COR-L47 (cell line): ENCODE data around the gene ITIH6.
"Not testable (repeated sequence)": the region's sequence is repeated elsewhere in the genome, so short reads cannot be mapped to it uniquely, and the experiment has no call there.

Experiments
- DNase-seq: peaks from one replicate; lab custom pipeline; 2025; lab: John Stamatoyannopoulos, UW

The ITIH6 gene

GRCh38 chrX:54798137-54798536 lies at the start of gene ITIH6:
Gene ITIH6, minus strand, starts transcription at chrX:54798255. Its CDS starts 45 bp downstream, at chrX:54798210.
- no peak for DNase-seq

GRCh38 chrX:54847700-54848099 lies 49.6 kb upstream of the ITIH6 start:
- not testable (repeated sequence) for DNase-seq

GRCh38 chrX:54843050-54843449 lies 45.0 kb upstream of the ITIH6 start:
- DNase-seq = no peak

GRCh38 chrX:54842607-54843006 lies 44.6 kb upstream of the ITIH6 start:
- DNase-seq = no peak

- DNase-seq = not testable (repeated sequence)
Measured at GRCh38 chrX:54841184-54841874, 43.3 kb upstream of the ITIH6 start.

GRCh38 chrX:54838583-54838982 lies 40.5 kb upstream of the ITIH6 start:
- DNase-seq = no peak

GRCh38 chrX:54826598-54826997 lies 28.5 kb upstream of the ITIH6 start:
- no peak for DNase-seq

- DNase-seq = no peak
Measured at GRCh38 chrX:54825716-54826438, 27.8 kb upstream of the ITIH6 start.

- DNase-seq = no peak
Measured at GRCh38 chrX:54824722-54825121, 26.7 kb upstream of the ITIH6 start.

- DNase-seq = no peak
Measured at GRCh38 chrX:54824195-54824594, 26.1 kb upstream of the ITIH6 start.

- no peak for DNase-seq
Measured at GRCh38 chrX:54821310-54821709, 23.3 kb upstream of the ITIH6 start.

GRCh38 chrX:54820737-54821136 lies 22.7 kb upstream of the ITIH6 start:
- no peak for DNase-seq

- DNase-seq = no peak
Measured at GRCh38 chrX:54819201-54819600, 21.1 kb upstream of the ITIH6 start.

- no peak for DNase-seq
Measured at GRCh38 chrX:54818221-54818620, 20.2 kb upstream of the ITIH6 start.

- no peak for DNase-seq
Measured at GRCh38 chrX:54817220-54817820, 19.3 kb upstream of the ITIH6 start.

- no peak for DNase-seq
Measured at GRCh38 chrX:54812306-54812705, 14.3 kb upstream of the ITIH6 start.

- DNase-seq = no peak
Measured at GRCh38 chrX:54811301-54811885, 13.3 kb upstream of the ITIH6 start.

GRCh38 chrX:54810532-54810931 lies 12.5 kb upstream of the ITIH6 start:
- DNase-seq = no peak

- peak; percentile 87 for DNase-seq
Measured at GRCh38 chrX:54808605-54809483, 10.8 kb upstream of the ITIH6 start.

- peak; percentile 28 for DNase-seq
Measured at GRCh38 chrX:54808109-54808604, 10.1 kb upstream of the ITIH6 start.

GRCh38 chrX:54807524-54808108 lies 9.6 kb upstream of the ITIH6 start, which contains the start of gene MAGED2:
Gene MAGED2, plus strand, starts transcription at chrX:54807745. Its CDS starts 1,587 bp downstream, at chrX:54809332.
- DNase-seq = no peak
